Measurements from ENCODE around the gene FAM171A2.

FAM171A2 gene

GRCh38 chr17:44363613-44364159 is at the start of gene FAM171A2:
FAM171A2 (minus strand) TSS chr17:44363853; CDS start chr17:44363714, 139 bp downstream.
- peak within 1 kb of the TSS; percentile 25 for H3K4me3 ChIP-seq (ENCODE audit: low read depth, low read length)
- peak; percentile 78 for DNase-seq (ENCODE audit: low read depth)
- peak; percentile 23 for TF ChIP-seq POLR2A (IDR thresholded peaks at IDR 0.05; ENCODE audit: extremely low read depth, insufficient read length)
- TF ChIP-seq MAX (IDR thresholded peaks at IDR 0.05; ENCODE audit: low read depth, low read length): no peak
- TF ChIP-seq CTCF (IDR thresholded peaks at IDR 0.05; ENCODE audit: low read depth, low read length): peak; percentile 24
- no peak for TF ChIP-seq MYC (IDR thresholded peaks at IDR 0.05; ENCODE audit: low read depth, low read length)

- DNase-seq (ENCODE audit: low read depth): no peak
- TF ChIP-seq CTCF (IDR thresholded peaks at IDR 0.05; ENCODE audit: low read depth, low read length): no peak
- no peak for TF ChIP-seq POLR2A (IDR thresholded peaks at IDR 0.05; ENCODE audit: extremely low read depth, insufficient read length)
- no peak for TF ChIP-seq MYC (IDR thresholded peaks at IDR 0.05; ENCODE audit: low read depth, low read length)
- TF ChIP-seq MAX (IDR thresholded peaks at IDR 0.05; ENCODE audit: low read depth, low read length): no peak
These were observed 45.8 kb upstream of the FAM171A2 start for GRCh38 chr17:44409309-44410028.

GRCh38 chr17:44408786-44409185 is 45.1 kb upstream of the FAM171A2 start:
- TF ChIP-seq MAX (IDR thresholded peaks at IDR 0.05; ENCODE audit: low read depth, low read length) (no peak), CTCF (IDR thresholded peaks at IDR 0.05; ENCODE audit: low read depth, low read length) (no peak), POLR2A (IDR thresholded peaks at IDR 0.05; ENCODE audit: extremely low read depth, insufficient read length) (no peak), MYC (IDR thresholded peaks at IDR 0.05; ENCODE audit: low read depth, low read length) (no peak)
- no peak for DNase-seq (ENCODE audit: low read depth)
- no peak overlapping the region for H3K4me3 ChIP-seq (ENCODE audit: low read depth, low read length)

More at GRCh38 chr17:44409309-44410028, 45.8 kb upstream of the FAM171A2 start:
- no peak overlapping the region for H3K4me3 ChIP-seq (ENCODE audit: low read depth, low read length)

GRCh38 chr17:44402564-44403172 is 39.0 kb upstream of the FAM171A2 start:
- H3K4me3 ChIP-seq (ENCODE audit: low read depth, low read length): no peak overlapping the region
- DNase-seq (ENCODE audit: low read depth): no peak
- TF ChIP-seq CTCF (IDR thresholded peaks at IDR 0.05; ENCODE audit: low read depth, low read length): no peak
- no peak for TF ChIP-seq MAX (IDR thresholded peaks at IDR 0.05; ENCODE audit: low read depth, low read length)
- TF ChIP-seq MYC (IDR thresholded peaks at IDR 0.05; ENCODE audit: low read depth, low read length): no peak
- no peak for TF ChIP-seq POLR2A (IDR thresholded peaks at IDR 0.05; ENCODE audit: extremely low read depth, insufficient read length)

- no peak overlapping the region for H3K4me3 ChIP-seq (ENCODE audit: low read depth, low read length)
- DNase-seq (ENCODE audit: low read depth): peak; percentile 33
- TF ChIP-seq MAX (IDR thresholded peaks at IDR 0.05; ENCODE audit: low read depth, low read length) (no peak), CTCF (IDR thresholded peaks at IDR 0.05; ENCODE audit: low read depth, low read length) (peak; percentile 44)
These were observed 36.7 kb upstream of the FAM171A2 start for GRCh38 chr17:44400226-44400847.

All from NB4 (cell line).